Hepatocyte (in vitro differentiated cells): Measurements from ENCODE around the gene KCNA5.

Experiments used
- CTCF ChIP-seq: fragments of 200-600 bp; sonication (generic); IDR thresholded peaks from 2 replicates; pipeline ENCODE4 v1.5.1; 2016; ENCODE audit warnings: antibody characterized with exemption, mild to moderate bottlenecking; ENCODE audit not compliant: poor library complexity
- EZH2phosphoT487 ChIP-seq: fragments of 200-600 bp; sonication (generic); IDR thresholded peaks from one replicate; pipeline ENCODE4 v1.6.1; 2018; ENCODE audit warnings: antibody characterized with exemption, mild to moderate bottlenecking, low read depth, moderate library complexity; ENCODE audit not compliant: unreplicated experiment, severe bottlenecking

GRCh38 chr12:5076761-5077160 lies 33.1 kb downstream of the KCNA5 start:
- no peak for TF ChIP-seq CTCF
- no peak for TF ChIP-seq EZH2phosphoT487
